Adrenal gland (tissue), 12 donors: Measurements from ENCODE around the gene VEPH1. TPM values are rescaled to one million over a fixed set of nuclear protein-coding genes. Genes with fewer than 3 reads are reported as not detected.

Experiments used
- DNase-seq, 7 donors: peaks; one replicate each; pipeline ENCODE4 v3.0.0-alpha.2; 2019 to 2020
- H3K27ac ChIP-seq, 5 donors: fragments of 200-600 bp; sonication (generic) in 4 of 5; 1 replicate in 3 of 5; 2 replicates in 2 of 5; pipeline versions ENCODE4 v1.5.1 to v1.8.0; 2016 to 2020; ENCODE audit warnings: mild to moderate bottlenecking in 1 of 5
- H3K27me3 ChIP-seq: fragments of 200-600 bp; 2 replicates; pipeline ENCODE4 v1.8.0; 2021
- H3K36me3 ChIP-seq, 2 donors: fragments of 200-600 bp; replicated peaks in 1 of 2; 1 replicate in 1 of 2; 2 replicates in 1 of 2; pipeline versions ENCODE4 v1.5.1 to v1.8.0; 2018 to 2022
- H3K4me1 ChIP-seq, 2 donors: fragments of 200-600 bp; replicated peaks in 1 of 2; 1 replicate in 1 of 2; 2 replicates in 1 of 2; pipeline versions ENCODE4 v1.5.1 to v1.8.0; 2018 to 2021
- H3K4me3 ChIP-seq, 4 donors: fragments of 200-600 bp; sonication (generic) in 3 of 4; one replicate each; pipeline ENCODE4 v1.5.1; 2016 to 2018
- H3K9me3 ChIP-seq, 3 donors: fragments of 200-600 bp; sonication (generic) in 1 of 3; replicated peaks in 1 of 3; 1 replicate in 2 of 3; 2 replicates in 1 of 3; pipeline versions ENCODE4 v1.5.1 to v1.8.0; 2016 to 2021
- CTCF ChIP-seq, 6 experiments: fragments of 450-650 bp in 4 of 6; fragments of 200-600 bp in 2 of 6; sonication (generic) in 1 of 6; IDR thresholded peaks; 1 replicate in 5 of 6; 2 replicates in 1 of 6; pipeline versions ENCODE4 v1.5.1 to v1.8.0; 2016 to 2021; ENCODE audit warnings: antibody characterized with exemption in 6 of 6, mild to moderate bottlenecking in 2 of 6, moderate library complexity in 1 of 6
- POLR2A ChIP-seq, 2 donors: fragments of 450-650 bp; IDR thresholded peaks; one replicate each; pipeline ENCODE4 v1.6.1; 2017; ENCODE audit warnings: antibody characterized with exemption in 2 of 2, mild to moderate bottlenecking in 2 of 2, moderate library complexity in 1 of 2
- WGBS, 4 donors: extraction: QIAGEN DNeasy Blood & Tissue Kit in 2 of 4; methylation state at CpG; one replicate each; pipeline versions ENCODE4 v1.1.5 to v1.1.7; 2013 to 2017; 5-methylcytosine and 5-hydroxymethylcytosine counted together
- intact Hi-C, 2 donors: fragments of 100-400 bp; cut with DNase I; formaldehyde crosslinking; loops; one replicate each; pipeline versions ENCODE4 v1.14.1 to v1.15.0; 2022 to 2023
- polyA plus RNA-seq, 3 donors: library from polyadenylated mRNA; stranded (reverse); fragments of 200-250 nt in 2 of 3; fragments of 350-450 nt in 1 of 3; fragmentation: Illumina TruSeq in 1 of 3; extraction: RNeasy Lipid Tissue Mini Kit (QIAGEN cat#74804) in 1 of 3; gene quantifications; one replicate each; pipeline ENCODE4 v1.2.3, GENCODE V29; 2013 to 2014
- total RNA-seq, 9 donors: library from RNA; depleted of rRNA in 4 of 9; stranded (reverse); fragments of >200 nt in 4 of 9; fragments of 120-200 nt in 1 of 9; fragmentation: NEBNext Ultra II Directional in 1 of 9; extraction: Animal tissue kit (Norgen Biotek cat#: 25700) in 1 of 9; gene quantifications; one replicate each; pipeline versions ENCODE4 v1.1.0 to v1.2.4, GENCODE V29; 2013 to 2023
- donor health status: healthy with polysubstance abuse.
- donor health status: Bipolar disorder and iron deficiency.
- donor health status: DM: yes; HTN: yes; CAD: no.
- donor health status: DM: no; HTN: no; CAD: no.
- donor health status: DM: no; HTN: no; CAD: no.
- donor health status: DM: yes; HTN: yes; CAD: no.

VEPH1 gene
- total and polyA plus RNA-seq, 12 donors = 16.0 to 124 (median 55.2) TPM

- Histone ChIP-seq H3K36me3 (no peaks in the 10 kb centered on the region), H3K27ac (no peak overlapping the region), H3K9me3 (no peaks in the 10 kb centered on the region), H3K27me3 (no peaks in the 10 kb centered on the region), H3K4me1 (no peaks in the 10 kb centered on the region), H3K4me3 (no peak overlapping the region)
- 61 to 82% (median 66%) methylated on average over 3 of the region's 3 CpGs for WGBS, 4 donors
- intact Hi-C loops = no loop called here
- no peak for TF ChIP-seq CTCF (IDR thresholded peaks at IDR 0.05)
- no peak for TF ChIP-seq POLR2A (IDR thresholded peaks at IDR 0.05)
- DNase-seq = peak in 1 of 7 donors; percentile 8
Measured at GRCh38 chr3:157452097-157452496, 51.1 kb downstream of the VEPH1 start.

DNA sequence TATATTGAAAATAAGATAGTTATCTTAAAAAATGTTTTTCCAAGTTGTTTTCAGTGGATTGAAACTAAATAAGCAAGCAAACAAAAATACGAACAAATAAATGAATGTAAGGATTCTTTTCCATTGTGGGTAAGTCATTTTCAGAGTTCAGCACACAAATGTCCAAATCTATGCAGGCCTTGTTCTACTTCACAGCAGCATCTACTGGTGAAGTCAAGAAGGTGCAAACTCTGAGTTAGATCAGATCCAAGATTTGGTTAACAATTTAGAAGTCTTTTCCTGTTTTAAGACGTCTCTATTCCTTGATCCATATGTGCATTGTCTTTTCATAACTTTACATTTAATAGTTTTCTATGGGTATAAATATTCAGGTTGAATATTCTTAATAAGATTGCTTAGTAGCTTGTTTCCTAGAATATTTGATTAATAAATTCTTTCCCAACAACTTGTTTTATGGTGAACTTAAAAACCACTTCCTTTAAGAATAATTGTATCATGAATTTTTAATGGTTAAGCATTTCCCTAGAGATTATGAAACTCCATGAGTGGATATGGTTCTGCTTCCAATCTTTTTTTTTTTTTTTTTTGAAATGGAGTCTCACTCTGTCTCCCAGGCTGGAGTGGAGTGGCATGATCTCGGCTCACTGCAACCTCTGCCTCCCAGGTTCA is 56.1 kb downstream of the VEPH1 start:
- no peaks in the 10 kb centered on the region for H3K9me3 ChIP-seq
- TF ChIP-seq CTCF (IDR thresholded peaks at IDR 0.05) (peak in 5 of 6 experiments; percentile 24 to 46 (median 41)), POLR2A (IDR thresholded peaks at IDR 0.05) (no peak)
- no peak overlapping the region for H3K4me3 ChIP-seq
- H3K4me1 ChIP-seq = no peaks in the 10 kb centered on the region
- H3K27ac ChIP-seq = no peak overlapping the region
- WGBS, 4 donors = 64 to 78% (median 70%) methylated on average over 3 of the region's 3 CpGs
- DNase-seq = no peak
- no peaks in the 10 kb centered on the region for H3K27me3 ChIP-seq
- intact Hi-C loops = no loop called here
- H3K36me3 ChIP-seq = no peaks in the 10 kb centered on the region

GRCh38 chr3:157445857-157446256 is 57.4 kb downstream of the VEPH1 start:
- H3K36me3 ChIP-seq = no peaks in the 10 kb centered on the region
- H3K9me3 ChIP-seq = no peaks in the 10 kb centered on the region
- no peak overlapping the region for H3K27ac ChIP-seq
- H3K4me3 ChIP-seq = no peak overlapping the region
- no peaks in the 10 kb centered on the region for H3K27me3 ChIP-seq
- no peak for TF ChIP-seq POLR2A (IDR thresholded peaks at IDR 0.05)
- TF ChIP-seq CTCF (IDR thresholded peaks at IDR 0.05) = no peak
- no peak for DNase-seq
- WGBS, 4 donors = 77 to 92% (median 82%) methylated on average over 1 of the region's 1 CpG
- H3K4me1 ChIP-seq = no peaks in the 10 kb centered on the region
- intact Hi-C loops = no loop called here

GRCh38 chr3:157444797-157445184 is 58.4 kb downstream of the VEPH1 start:
- 91 to 100% (median 95%) methylated on average over 1 of the region's 1 CpG for WGBS, 4 donors
- Histone ChIP-seq H3K4me1 (no peaks in the 10 kb centered on the region), H3K4me3 (no peak overlapping the region), H3K27ac (no peak overlapping the region), H3K9me3 (no peaks in the 10 kb centered on the region), H3K27me3 (no peaks in the 10 kb centered on the region), H3K36me3 (no peaks in the 10 kb centered on the region)
- no peak for TF ChIP-seq POLR2A (IDR thresholded peaks at IDR 0.05)
- TF ChIP-seq CTCF (IDR thresholded peaks at IDR 0.05) = no peak
- intact Hi-C loops = no loop called here
- no peak for DNase-seq
